Loucy (cell line): ENCODE measurements around the gene KRTCAP2.
"Not testable (repeated sequence)": the region's sequence is repeated elsewhere in the genome, so short reads cannot be mapped to it uniquely, and the experiment has no call there.

Experiments used
- H2AFZ ChIP-seq: fragments of 200-600 bp; sonication (generic); 2 replicates; pipeline ENCODE4 v1.6.0; 2016; ENCODE audit warnings: antibody characterized with exemption, mild to moderate bottlenecking, low read length, moderate library complexity
- H3F3A ChIP-seq: fragments of 200-600 bp; 2 replicates; pipeline ENCODE4 v1.6.0; 2016; ENCODE audit warnings: antibody characterized with exemption, low read depth, mild to moderate bottlenecking
- H3K27me3 ChIP-seq: fragments of 200-600 bp; sonication (generic); 2 replicates; pipeline ENCODE4 v1.6.1; 2014; ENCODE audit warnings: low read length, mild to moderate bottlenecking; ENCODE audit not compliant: insufficient read depth, poor library complexity, severe bottlenecking
- H3K36me3 ChIP-seq: fragments of 200-600 bp; sonication (generic); 2 replicates; pipeline ENCODE4 v1.6.1; 2016; ENCODE audit warnings: low read length; ENCODE audit not compliant: insufficient read depth
- H3K4me1 ChIP-seq: fragments of 200-600 bp; sonication (generic); 2 replicates; pipeline ENCODE4 v1.5.1; 2014; ENCODE audit warnings: low read length, mild to moderate bottlenecking; ENCODE audit not compliant: insufficient read depth, poor library complexity, severe bottlenecking
- H3K4me2 ChIP-seq: fragments of 200-600 bp; sonication (generic); 2 replicates; pipeline ENCODE4 v1.6.0; 2014; ENCODE audit warnings: antibody characterized with exemption, low read length, low read depth, mild to moderate bottlenecking; ENCODE audit not compliant: poor library complexity, severe bottlenecking
- H3K4me3 ChIP-seq: fragments of 200-600 bp; sonication (generic); 2 replicates; pipeline ENCODE4 v1.5.1; 2014; ENCODE audit warnings: low read length, mild to moderate bottlenecking, mixed read lengths; ENCODE audit not compliant: poor library complexity, severe bottlenecking
- H3K79me2 ChIP-seq: fragments of 200-600 bp; sonication (generic); 2 replicates; pipeline ENCODE4 v1.6.1; 2014; ENCODE audit warnings: low read length; ENCODE audit not compliant: insufficient read depth
- H3K9ac ChIP-seq: fragments of 200-600 bp; sonication (generic); 2 replicates; pipeline ENCODE4 v1.6.0; 2014; ENCODE audit warnings: mild to moderate bottlenecking, low read depth, low read length, moderate library complexity; ENCODE audit not compliant: poor library complexity, severe bottlenecking
- H3K9me2 ChIP-seq: fragments of 200-600 bp; sonication (generic); replicated peaks from 2 replicates; pipeline ENCODE4 v1.6.1; 2016; ENCODE audit warnings: low read depth, low read length, mixed read lengths
- H3K9me3 ChIP-seq: fragments of 200-600 bp; sonication (generic); 2 replicates; pipeline ENCODE4 v1.6.1; 2014; ENCODE audit warnings: mild to moderate bottlenecking, antibody characterized with exemption, low read length, low read depth; ENCODE audit not compliant: insufficient read depth
- H4K20me1 ChIP-seq: fragments of 200-600 bp; sonication (generic); 2 replicates; pipeline ENCODE4 v1.6.0; 2014; ENCODE audit warnings: antibody characterized with exemption, low read length, mild to moderate bottlenecking; ENCODE audit not compliant: insufficient read depth, poor library complexity, severe bottlenecking
- EZH2phosphoT487 ChIP-seq: fragments of 200-600 bp; IDR thresholded peaks from 2 replicates; pipeline ENCODE4 v1.6.1; 2018; ENCODE audit warnings: antibody characterized with exemption, mild to moderate bottlenecking, moderate library complexity, borderline replicate concordance
- TF ChIP-seq, protein P1 (sequence below): fragments of 200-600 bp; sonication (generic); conservative IDR thresholded peaks from 2 replicates; pipeline ENCODE4 v1.5.1; 2014; ENCODE audit warnings: mild to moderate bottlenecking, antibody characterized with exemption, low read length

Gene KRTCAP2

DNA sequence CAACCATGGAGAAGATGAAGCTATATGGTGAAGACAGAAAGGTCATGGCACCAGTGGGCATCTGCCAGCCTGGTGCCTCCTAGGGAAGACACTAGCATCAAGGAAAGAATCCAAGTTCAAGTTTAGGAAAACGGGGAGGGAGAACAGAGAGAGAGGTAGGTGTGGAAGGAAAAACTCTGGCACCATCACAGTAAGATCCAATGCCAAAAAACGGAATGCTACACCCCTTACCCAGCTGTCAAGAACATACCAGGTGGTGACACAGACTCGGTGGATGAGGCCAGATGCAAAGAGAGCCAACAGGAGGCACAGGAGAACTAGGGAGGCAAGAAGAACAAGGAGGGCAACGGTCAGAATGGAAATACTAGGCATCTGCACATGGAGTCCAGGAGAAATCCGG lies 3.6 kb downstream of the KRTCAP2 start:
- peaks cover 17% of the 10 kb centered on the region for H3K4me1 ChIP-seq
- H3K9me2 ChIP-seq = no peaks in the 10 kb centered on the region
- no peaks in the 10 kb centered on the region for H4K20me1 ChIP-seq
- no peaks in the 10 kb centered on the region for H3K27me3 ChIP-seq
- no peaks in the 10 kb centered on the region for H3K9me3 ChIP-seq
- H3F3A ChIP-seq = no peaks in the 10 kb centered on the region
- no peak overlapping the region for H2AFZ ChIP-seq
- no peaks in the 10 kb centered on the region for H3K36me3 ChIP-seq
- H3K4me2 ChIP-seq = no peak overlapping the region
- H3K79me2 ChIP-seq = peaks cover 19% of the 10 kb centered on the region
- TF ChIP-seq, protein P1, sequence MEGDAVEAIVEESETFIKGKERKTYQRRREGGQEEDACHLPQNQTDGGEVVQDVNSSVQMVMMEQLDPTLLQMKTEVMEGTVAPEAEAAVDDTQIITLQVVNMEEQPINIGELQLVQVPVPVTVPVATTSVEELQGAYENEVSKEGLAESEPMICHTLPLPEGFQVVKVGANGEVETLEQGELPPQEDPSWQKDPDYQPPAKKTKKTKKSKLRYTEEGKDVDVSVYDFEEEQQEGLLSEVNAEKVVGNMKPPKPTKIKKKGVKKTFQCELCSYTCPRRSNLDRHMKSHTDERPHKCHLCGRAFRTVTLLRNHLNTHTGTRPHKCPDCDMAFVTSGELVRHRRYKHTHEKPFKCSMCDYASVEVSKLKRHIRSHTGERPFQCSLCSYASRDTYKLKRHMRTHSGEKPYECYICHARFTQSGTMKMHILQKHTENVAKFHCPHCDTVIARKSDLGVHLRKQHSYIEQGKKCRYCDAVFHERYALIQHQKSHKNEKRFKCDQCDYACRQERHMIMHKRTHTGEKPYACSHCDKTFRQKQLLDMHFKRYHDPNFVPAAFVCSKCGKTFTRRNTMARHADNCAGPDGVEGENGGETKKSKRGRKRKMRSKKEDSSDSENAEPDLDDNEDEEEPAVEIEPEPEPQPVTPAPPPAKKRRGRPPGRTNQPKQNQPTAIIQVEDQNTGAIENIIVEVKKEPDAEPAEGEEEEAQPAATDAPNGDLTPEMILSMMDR = no peak
- no peak for TF ChIP-seq EZH2phosphoT487
- no peak overlapping the region for H3K9ac ChIP-seq
- H3K4me3 ChIP-seq = no peak overlapping the region

DNA sequence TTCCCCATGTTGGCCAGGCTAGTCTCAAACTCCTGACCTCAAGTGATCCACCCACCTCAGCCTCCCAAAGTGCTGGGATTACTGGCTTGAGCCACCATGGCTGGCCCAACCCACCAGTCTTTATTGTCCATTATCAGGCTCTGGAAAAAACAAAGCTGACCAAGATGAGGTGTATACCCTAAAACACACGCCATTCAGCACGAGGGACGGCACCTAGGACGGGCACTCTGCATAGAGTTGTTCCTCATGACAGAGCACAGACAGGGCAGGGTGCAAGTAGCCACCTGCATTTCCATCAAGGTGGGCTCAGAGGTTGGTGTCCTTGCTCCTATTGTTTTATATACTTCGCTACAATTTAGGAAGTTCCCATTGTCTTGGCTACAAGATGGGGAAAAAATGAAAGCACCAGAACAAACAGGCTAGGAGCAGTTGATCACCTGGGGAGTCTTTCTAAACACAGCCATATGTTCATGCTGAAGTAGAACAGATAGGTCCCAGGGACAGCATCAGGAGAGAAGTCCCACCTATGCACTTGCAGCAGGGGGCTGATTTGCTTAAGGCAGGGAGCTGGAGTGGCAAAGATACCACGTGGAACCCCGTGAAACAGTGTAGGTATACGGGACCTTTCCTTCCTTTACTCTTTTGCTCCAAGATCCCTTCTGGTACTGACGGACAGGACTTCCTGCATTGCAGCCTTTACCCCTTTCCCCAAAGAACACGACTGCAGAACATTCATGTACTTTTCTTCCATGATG lies 4.5 kb downstream of the KRTCAP2 start:
- Histone ChIP-seq H3K9ac (no peak overlapping the region), H3F3A (no peaks in the 10 kb centered on the region), H3K4me2 (no peak overlapping the region), H3K9me2 (no peaks in the 10 kb centered on the region), H3K36me3 (no peaks in the 10 kb centered on the region), H3K4me3 (no peak overlapping the region), H2AFZ (no peak overlapping the region), H3K9me3 (no peaks in the 10 kb centered on the region), H4K20me1 (no peaks in the 10 kb centered on the region), H3K4me1 (peaks cover 12% of the 10 kb centered on the region), H3K27me3 (no peaks in the 10 kb centered on the region), H3K79me2 (peaks cover 19% of the 10 kb centered on the region)
- TF ChIP-seq, protein P1 = no peak
- no peak for TF ChIP-seq EZH2phosphoT487

DNA sequence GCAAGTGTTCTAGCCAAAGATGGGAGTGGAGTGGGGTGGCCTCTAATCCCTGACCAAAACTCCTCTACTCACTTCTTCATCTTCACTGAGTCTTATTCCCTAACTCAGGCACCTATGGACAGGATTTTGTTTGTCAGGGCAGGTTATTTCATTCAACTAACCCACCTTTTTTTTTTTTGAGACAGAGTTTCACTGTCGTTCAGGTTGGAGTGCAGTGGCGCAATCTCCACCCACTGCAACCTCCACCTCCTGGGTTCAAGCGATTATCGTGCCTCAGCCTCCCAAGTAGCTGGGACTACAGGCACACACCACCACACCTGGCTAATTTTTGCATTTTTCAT lies 5.0 kb downstream of the KRTCAP2 start:
- Histone ChIP-seq H3K4me1 (peaks cover 12% of the 10 kb centered on the region), H3K4me2 (peak overlapping the region; percentile 88), H3K79me2 (peaks cover 19% of the 10 kb centered on the region)
- not testable (repeated sequence) for H3K36me3 ChIP-seq, H4K20me1 ChIP-seq, H3K4me3 ChIP-seq, H3K9me2 ChIP-seq, H3K27me3 ChIP-seq, H2AFZ ChIP-seq, H3K9me3 ChIP-seq, H3K9ac ChIP-seq, H3F3A ChIP-seq
